CD4-positive, CD25-positive, alpha-beta regulatory T cell (primary cell): Measurements from ENCODE around the gene CCDC3. TPM values are rescaled to one million over a fixed set of nuclear protein-coding genes. Genes with fewer than 3 reads are reported as not detected.

Source experiments
- ATAC-seq, 2 donors: fragments of 150-1000 bp; cut with Tn5 transposase; one replicate each; pipeline ENCODE4 v1.10.0; 2021; ENCODE audit warnings: low read depth in 2 of 2, moderate number of reproducible peaks in 2 of 2, moderate library complexity in 1 of 2
- DNase-seq, 3 donors: peaks; one replicate each; pipeline versions ENCODE4 v3.0.0 to v3.0.0-alpha.2; 2012 to 2022; ENCODE audit warnings: mixed read lengths in 1 of 3
- H3K27ac ChIP-seq: one replicate; pipeline ENCODE4 v1.7.0; 2013; ENCODE audit warnings: mild to moderate bottlenecking, low read length; ENCODE audit not compliant: insufficient read depth, poor library complexity, severe bottlenecking
- H3K27me3 ChIP-seq: one replicate; pipeline ENCODE4 v1.7.0; 2013; ENCODE audit warnings: low read length; ENCODE audit not compliant: control insufficient read depth, insufficient read depth
- H3K36me3 ChIP-seq: one replicate; pipeline ENCODE4 v1.7.0; 2013; ENCODE audit warnings: mild to moderate bottlenecking, low read length, moderate library complexity; ENCODE audit not compliant: control insufficient read depth, insufficient read depth
- H3K4me1 ChIP-seq: 2 replicates; pipeline ENCODE4 v1.7.0; 2013; ENCODE audit warnings: mild to moderate bottlenecking, low read length; ENCODE audit not compliant: insufficient read depth, control insufficient read depth, poor library complexity, severe bottlenecking
- H3K4me3 ChIP-seq: one replicate; pipeline ENCODE4 v1.7.0; 2013; ENCODE audit warnings: low read depth, mild to moderate bottlenecking, low read length, moderate library complexity
- H3K9me3 ChIP-seq, 2 experiments: 1 replicate in 1 of 2; 2 replicates in 1 of 2; pipeline ENCODE4 v1.7.0; 2013; ENCODE audit warnings: low read length in 2 of 2, mild to moderate bottlenecking in 1 of 2, moderate library complexity in 1 of 2; ENCODE audit not compliant: control insufficient read depth in 2 of 2
- H3K27ac Mint-ChIP-seq, 3 donors: one replicate each; pipeline ENCODE4 v1.8.0; 2020 to 2022; ENCODE audit warnings: mild to moderate bottlenecking in 3 of 3, mixed read lengths in 3 of 3, moderate library complexity in 2 of 3
- H3K27me3 Mint-ChIP-seq: one replicate; pipeline ENCODE4 v1.8.0; 2022; ENCODE audit warnings: mild to moderate bottlenecking, mixed read lengths
- H3K36me3 Mint-ChIP-seq: one replicate; pipeline ENCODE4 v1.8.0; 2020; ENCODE audit warnings: mixed read lengths
- H3K4me1 Mint-ChIP-seq, 4 donors: one replicate each; pipeline ENCODE4 v1.8.0; 2020 to 2022; ENCODE audit warnings: mixed read lengths in 4 of 4, mild to moderate bottlenecking in 1 of 4
- H3K4me3 Mint-ChIP-seq, 4 donors: one replicate each; pipeline ENCODE4 v1.8.0; 2020 to 2022; ENCODE audit warnings: mild to moderate bottlenecking in 4 of 4, mixed read lengths in 4 of 4, moderate library complexity in 3 of 4
- H3K9me3 Mint-ChIP-seq, 7 donors: one replicate each; pipeline ENCODE4 v1.8.0; 2020 to 2022; ENCODE audit warnings: mixed read lengths in 7 of 7, mild to moderate bottlenecking in 3 of 7, moderate library complexity in 2 of 7
- polyA plus RNA-seq, 4 donors: library from polyadenylated mRNA; unstranded; fragments of 300-500 nt; fragmentation: Illumina TruSeq; gene quantifications; one replicate each; pipeline ENCODE4 v1.2.3, GENCODE V29; 2021
- total RNA-seq: library from RNA; stranded (reverse); gene quantifications from one replicate; pipeline ENCODE4 v1.2.3, GENCODE V29; 2022

CCDC3 gene
- total and polyA plus RNA-seq, 5 donors from 2014 or later = 0.15 TPM; not detected in 4

DNA sequence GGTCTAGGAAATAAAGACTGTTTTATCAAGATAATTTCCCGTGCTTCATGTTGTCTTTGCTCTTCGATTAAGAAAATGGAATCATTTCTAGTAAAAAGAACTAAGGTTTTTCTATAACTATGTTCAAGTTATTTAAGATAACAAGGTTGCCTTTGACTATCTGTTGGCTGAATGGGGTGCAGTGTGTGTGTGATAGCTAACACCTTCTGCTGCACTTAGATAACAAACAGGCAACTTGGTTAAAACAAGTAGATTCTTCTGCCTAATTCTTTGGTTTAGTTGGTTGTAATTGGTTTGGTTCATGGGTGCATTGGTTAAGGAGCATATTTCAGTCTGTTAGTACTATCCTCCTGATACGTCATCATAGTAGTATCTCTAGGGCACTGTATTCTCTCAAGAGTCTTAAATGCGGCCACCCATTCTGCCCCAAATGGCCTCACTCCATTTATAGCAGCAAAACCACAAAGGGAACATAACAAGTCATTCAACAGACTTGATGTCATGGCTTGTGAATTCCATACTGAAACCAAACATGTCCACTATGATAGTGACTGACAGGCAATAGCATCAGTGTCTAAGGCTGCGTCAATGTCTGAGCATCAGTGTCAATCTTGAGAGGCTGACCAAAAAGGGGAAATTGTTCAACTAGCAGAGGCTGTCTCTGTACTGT, 55.7 kb downstream of the CCDC3 start:
- Mint-ChIP-seq H3K36me3 (no peaks in the 10 kb centered on the region), H3K4me3 (no peak overlapping the region), H3K9me3 (peaks cover 0 to 8% (median 0%) of the 10 kb centered on the region in 7 donors), H3K27me3 (peaks cover 9% of the 10 kb centered on the region), H3K27ac (no peak overlapping the region), H3K4me1 (no peaks in the 10 kb centered on the region)
- no peak for ATAC-seq
- no peaks in the 10 kb centered on the region for H3K4me1 ChIP-seq
- no peak for DNase-seq
- no peaks in the 10 kb centered on the region for H3K27me3 ChIP-seq
- no peaks in the 10 kb centered on the region for H3K36me3 ChIP-seq
- H3K9me3 ChIP-seq = no peaks in the 10 kb centered on the region
- H3K27ac ChIP-seq = no peak overlapping the region
- H3K4me3 ChIP-seq = no peak overlapping the region

DNA sequence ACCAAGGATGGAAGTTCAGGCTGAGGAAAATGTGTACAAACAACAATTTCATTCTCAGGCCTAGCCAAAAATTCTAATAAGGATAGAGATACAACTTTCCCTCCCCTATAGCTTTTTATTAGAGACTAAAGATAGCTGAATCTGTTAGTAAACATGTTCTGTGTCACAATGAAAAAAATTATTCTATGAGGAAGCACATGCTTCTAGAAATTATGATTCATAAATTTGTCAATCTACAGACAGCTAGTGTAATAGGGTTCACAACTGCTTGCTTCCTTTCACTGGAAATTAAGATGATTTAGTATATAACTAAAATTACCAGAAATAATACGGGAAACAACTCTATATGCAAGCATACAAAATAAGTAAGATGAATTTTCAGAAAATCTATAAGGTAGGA, 56.6 kb downstream of the CCDC3 start:
- H3K27ac Mint-ChIP-seq = no peak overlapping the region
- DNase-seq = no peak
- no peaks in the 10 kb centered on the region for H3K9me3 ChIP-seq

DNA sequence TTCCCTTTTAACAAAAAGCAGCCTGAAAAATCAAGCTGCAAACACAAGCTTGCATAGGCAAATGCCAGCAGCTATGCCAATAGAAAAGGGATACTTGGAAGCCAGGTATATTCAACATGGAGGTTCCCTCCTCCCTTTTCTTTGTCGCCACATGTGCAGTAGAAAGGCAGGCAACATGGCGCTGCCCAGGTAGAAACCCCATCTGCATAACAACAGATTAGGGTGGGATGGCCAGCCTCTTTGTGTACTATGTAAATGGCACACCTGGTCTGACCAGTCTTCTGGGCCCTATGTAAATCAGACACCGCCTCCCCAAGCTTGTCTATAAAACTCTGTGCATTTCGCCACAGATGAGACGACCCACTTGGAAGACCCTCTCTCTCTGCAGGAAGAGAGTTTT, 58.1 kb downstream of the CCDC3 start:
- H3K27ac Mint-ChIP-seq = no peak overlapping the region
- ATAC-seq (no peak), DNase-seq (no peak)
- Histone ChIP-seq H3K9me3 (no peaks in the 10 kb centered on the region), H3K4me1 (no peaks in the 10 kb centered on the region), H3K27me3 (no peaks in the 10 kb centered on the region), H3K36me3 (no peaks in the 10 kb centered on the region), H3K4me3 (no peak overlapping the region), H3K27ac (no peak overlapping the region)
- H3K27me3 Mint-ChIP-seq = peaks cover 20% of the 10 kb centered on the region
- peaks cover 0 to 3% (median 0%) of the 10 kb centered on the region in 7 donors for H3K9me3 Mint-ChIP-seq
- no peak overlapping the region for H3K4me3 Mint-ChIP-seq
- no peaks in the 10 kb centered on the region for H3K36me3 Mint-ChIP-seq
- no peaks in the 10 kb centered on the region for H3K4me1 Mint-ChIP-seq

More for the DNA sequence above, 56.6 kb downstream of the CCDC3 start:
- H3K27me3 Mint-ChIP-seq = peaks cover 9% of the 10 kb centered on the region
- H3K9me3 Mint-ChIP-seq = peaks cover 0 to 6% (median 0%) of the 10 kb centered on the region in 7 donors
- H3K27ac ChIP-seq = no peak overlapping the region
- H3K4me1 ChIP-seq = no peaks in the 10 kb centered on the region
- no peaks in the 10 kb centered on the region for H3K36me3 ChIP-seq
- no peaks in the 10 kb centered on the region for H3K27me3 ChIP-seq
- no peaks in the 10 kb centered on the region for H3K4me1 Mint-ChIP-seq
- no peak overlapping the region for H3K4me3 Mint-ChIP-seq
- no peak for ATAC-seq
- H3K36me3 Mint-ChIP-seq = no peaks in the 10 kb centered on the region
- H3K4me3 ChIP-seq = no peak overlapping the region

DNA sequence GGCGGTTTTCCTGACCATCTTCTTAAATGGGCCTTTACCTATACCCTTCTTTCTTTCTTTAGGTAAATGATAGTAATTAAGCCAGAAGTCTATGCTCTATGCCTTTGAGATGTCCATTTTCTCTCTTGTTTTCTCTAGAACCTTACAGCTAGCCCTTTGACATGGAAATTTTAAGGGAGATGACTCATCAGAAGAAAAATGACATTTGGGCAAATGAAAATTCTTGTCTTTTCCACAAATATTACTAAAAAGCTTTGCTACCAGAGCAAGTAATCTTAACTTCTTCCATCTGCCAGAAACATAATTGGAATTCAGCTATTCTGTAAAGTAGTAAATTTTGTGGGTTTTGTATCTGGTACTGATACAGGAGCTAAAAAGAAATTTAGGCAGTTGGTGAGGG, 59.5 kb downstream of the CCDC3 start:
- DNase-seq (no peak), ATAC-seq (no peak)
- no peaks in the 10 kb centered on the region for H3K27me3 ChIP-seq
- H3K27ac Mint-ChIP-seq = no peak overlapping the region
- H3K36me3 ChIP-seq = no peaks in the 10 kb centered on the region
- no peak overlapping the region for H3K4me3 Mint-ChIP-seq
- no peaks in the 10 kb centered on the region for H3K36me3 Mint-ChIP-seq
- no peaks in the 10 kb centered on the region for H3K9me3 ChIP-seq
- H3K27ac ChIP-seq = no peak overlapping the region
- peaks cover 0 to 5% (median 0%) of the 10 kb centered on the region in 7 donors for H3K9me3 Mint-ChIP-seq
- H3K4me3 ChIP-seq = no peak overlapping the region
- no peaks in the 10 kb centered on the region for H3K4me1 ChIP-seq
- H3K27me3 Mint-ChIP-seq = peaks cover 22% of the 10 kb centered on the region
- H3K4me1 Mint-ChIP-seq = no peaks in the 10 kb centered on the region

DNA sequence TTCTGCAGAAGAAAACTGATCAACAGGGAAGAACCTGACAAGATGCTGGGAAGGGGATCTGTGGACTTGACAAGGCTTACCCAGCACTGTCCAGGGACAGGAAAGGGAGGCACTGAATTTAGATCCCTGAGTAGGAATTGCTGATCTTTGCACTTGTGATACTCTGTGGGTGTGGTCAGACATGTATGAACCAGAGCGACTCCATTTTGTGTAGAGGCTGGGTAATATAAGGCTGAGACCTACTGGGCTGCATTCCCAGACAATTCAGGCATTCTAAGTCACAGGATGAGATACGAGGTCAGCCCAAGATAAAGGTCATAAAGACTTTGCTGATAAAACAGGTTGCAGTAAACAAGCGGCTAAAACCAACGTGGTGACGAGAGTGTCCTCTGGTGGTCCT, 60.7 kb downstream of the CCDC3 start:
- no peak overlapping the region for H3K27ac ChIP-seq
- no peaks in the 10 kb centered on the region for H3K9me3 ChIP-seq
- Mint-ChIP-seq H3K9me3 (peaks cover 0 to 5% (median 0%) of the 10 kb centered on the region in 7 donors), H3K4me1 (no peaks in the 10 kb centered on the region), H3K36me3 (no peaks in the 10 kb centered on the region), H3K4me3 (no peak overlapping the region), H3K27ac (no peak overlapping the region), H3K27me3 (peaks cover 18% of the 10 kb centered on the region)
- no peak for DNase-seq
- ATAC-seq = no peak
- no peaks in the 10 kb centered on the region for H3K4me1 ChIP-seq
- H3K36me3 ChIP-seq = no peaks in the 10 kb centered on the region
- H3K27me3 ChIP-seq = no peaks in the 10 kb centered on the region
- no peak overlapping the region for H3K4me3 ChIP-seq

DNA sequence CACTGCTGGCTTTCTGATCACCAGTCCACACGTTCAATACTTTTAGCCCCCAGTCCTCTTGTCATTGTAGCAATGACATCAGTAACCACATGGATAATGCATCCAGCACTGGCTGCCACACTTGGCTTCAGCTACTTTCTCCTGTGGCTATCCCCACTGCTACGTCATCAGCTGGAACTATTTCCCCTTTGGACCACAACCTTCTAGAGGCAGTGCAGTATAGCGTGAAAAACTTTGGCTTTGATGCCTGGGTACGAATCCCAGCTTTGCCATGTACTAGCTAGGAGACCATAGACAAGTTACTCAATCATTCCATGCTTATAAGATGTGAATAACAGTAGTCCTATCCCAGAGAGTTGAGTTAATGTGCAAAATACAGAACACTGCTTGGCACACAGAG, 63.2 kb downstream of the CCDC3 start:
- H3K27me3 Mint-ChIP-seq = peaks cover 18% of the 10 kb centered on the region
- Histone ChIP-seq H3K4me1 (no peaks in the 10 kb centered on the region), H3K36me3 (no peaks in the 10 kb centered on the region), H3K4me3 (no peak overlapping the region), H3K9me3 (no peaks in the 10 kb centered on the region), H3K27ac (no peak overlapping the region), H3K27me3 (no peaks in the 10 kb centered on the region)
- H3K27ac Mint-ChIP-seq = peak overlapping the region in 1 of 3 donors; percentile 6
- no peaks in the 10 kb centered on the region for H3K36me3 Mint-ChIP-seq
- no peak for ATAC-seq
- no peaks in the 10 kb centered on the region for H3K4me1 Mint-ChIP-seq
- H3K4me3 Mint-ChIP-seq = no peak overlapping the region
- no peak for DNase-seq
- peaks cover 0 to 5% (median 2%) of the 10 kb centered on the region in 7 donors for H3K9me3 Mint-ChIP-seq

DNA sequence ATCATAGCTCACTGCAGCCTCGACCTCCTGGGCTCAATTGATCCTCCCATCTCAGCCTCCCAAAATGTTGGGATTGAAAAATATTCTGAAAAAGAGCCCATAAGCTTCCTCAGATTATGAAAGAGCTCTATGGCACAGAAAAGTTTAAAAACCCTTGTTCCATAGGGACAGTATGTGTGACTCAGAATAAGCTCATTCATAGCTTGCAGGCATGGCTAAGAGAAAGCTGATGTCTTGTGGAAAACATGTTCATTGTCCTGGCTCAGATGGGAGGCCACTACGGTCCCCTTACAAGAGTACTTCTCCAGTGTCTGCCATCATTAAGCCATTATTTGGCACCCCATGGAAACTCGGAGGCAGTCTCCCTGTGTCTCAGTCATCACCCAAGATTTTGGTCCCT, 64.0 kb downstream of the CCDC3 start:
- no peak overlapping the region for H3K27ac Mint-ChIP-seq
- no peak overlapping the region for H3K27ac ChIP-seq
- H3K36me3 ChIP-seq = no peaks in the 10 kb centered on the region
- H3K4me1 Mint-ChIP-seq = no peaks in the 10 kb centered on the region
- no peak overlapping the region for H3K4me3 Mint-ChIP-seq
- H3K9me3 ChIP-seq = no peaks in the 10 kb centered on the region
- H3K27me3 ChIP-seq = no peaks in the 10 kb centered on the region
- H3K4me3 ChIP-seq = no peak overlapping the region
- ATAC-seq (no peak), DNase-seq (no peak)
- no peaks in the 10 kb centered on the region for H3K4me1 ChIP-seq
- H3K36me3 Mint-ChIP-seq = no peaks in the 10 kb centered on the region
- H3K9me3 Mint-ChIP-seq = peaks cover 0 to 6% (median 2%) of the 10 kb centered on the region in 7 donors
- peaks cover 18% of the 10 kb centered on the region for H3K27me3 Mint-ChIP-seq

DNA sequence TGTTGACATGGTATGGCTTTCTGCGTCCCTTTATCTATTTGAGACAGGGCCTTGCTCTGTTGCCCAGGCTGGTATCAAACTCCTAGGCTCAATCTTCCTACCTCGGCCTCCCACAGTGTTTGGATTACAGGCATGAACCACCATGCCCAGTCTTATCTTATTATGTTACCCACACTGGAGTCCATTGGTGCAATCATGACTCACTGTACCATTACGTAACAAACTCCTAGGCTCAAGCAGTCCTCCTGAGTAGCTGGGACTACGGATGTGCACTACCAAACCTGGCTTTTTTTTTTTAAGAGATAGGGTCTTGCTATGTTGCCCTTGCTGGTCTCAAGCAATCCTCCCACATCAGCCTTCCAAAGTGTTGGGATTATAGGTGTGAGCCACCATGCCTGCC, 66.7 kb downstream of the CCDC3 start:
- Histone ChIP-seq H3K27ac (no peak overlapping the region), H3K4me3 (no peak overlapping the region), H3K4me1 (no peaks in the 10 kb centered on the region), H3K9me3 (no peaks in the 10 kb centered on the region), H3K36me3 (no peaks in the 10 kb centered on the region), H3K27me3 (no peaks in the 10 kb centered on the region)
- no peaks in the 10 kb centered on the region for H3K4me1 Mint-ChIP-seq
- H3K27ac Mint-ChIP-seq = no peak overlapping the region
- H3K9me3 Mint-ChIP-seq = peaks cover 0 to 6% (median 0%) of the 10 kb centered on the region in 7 donors
- ATAC-seq = no peak
- no peaks in the 10 kb centered on the region for H3K36me3 Mint-ChIP-seq
- H3K27me3 Mint-ChIP-seq = peaks cover 18% of the 10 kb centered on the region
- H3K4me3 Mint-ChIP-seq = no peak overlapping the region
- no peak for DNase-seq
